ENCODE results near the gene MYH9.
"Not testable (repeated sequence)": the region's sequence is repeated elsewhere in the genome, so short reads cannot be mapped to it uniquely, and the experiment has no call there.

The MYH9 gene

GRCh38 chr22:36387959-36388726, at the start of gene MYH9:
Gene MYH9, minus strand, starts transcription at chr22:36387967. Its CDS starts 38,731 bp downstream, at chr22:36349236.
- peak; percentile 99 for FAIRE-seq
- peak; percentile 94 for DNase-seq (ENCODE audit: extremely low spot score, insufficient read length, low read depth)

GRCh38 chr22:36435516-36436415, 48.0 kb upstream of the MYH9 start:
- DNase-seq (ENCODE audit: extremely low spot score, insufficient read length, low read depth) (no peak), FAIRE-seq (peak; percentile 87)

GRCh38 chr22:36433318-36434231, 45.8 kb upstream of the MYH9 start:
- DNase-seq (ENCODE audit: extremely low spot score, insufficient read length, low read depth) (no peak), FAIRE-seq (no peak)

GRCh38 chr22:36432592-36433317, 45.0 kb upstream of the MYH9 start:
- DNase-seq (ENCODE audit: extremely low spot score, insufficient read length, low read depth) (no peak), FAIRE-seq (no peak)

GRCh38 chr22:36431977-36432376, 44.2 kb upstream of the MYH9 start:
- FAIRE-seq, result no peak
- no peak for DNase-seq (ENCODE audit: extremely low spot score, insufficient read length, low read depth)

GRCh38 chr22:36430863-36431262, 43.1 kb upstream of the MYH9 start:
- FAIRE-seq (no peak), DNase-seq (ENCODE audit: extremely low spot score, insufficient read length, low read depth) (no peak)

- FAIRE-seq; DNase-seq (ENCODE audit: extremely low spot score, insufficient read length, low read depth): not testable (repeated sequence)
These were observed 40.2 kb upstream of the MYH9 start for GRCh38 chr22:36427952-36428351.

GRCh38 chr22:36425977-36426523, 38.3 kb upstream of the MYH9 start:
- no peak for FAIRE-seq
- DNase-seq (ENCODE audit: extremely low spot score, insufficient read length, low read depth), result no peak

- FAIRE-seq (no peak), DNase-seq (ENCODE audit: extremely low spot score, insufficient read length, low read depth) (no peak)
These were observed 37.3 kb upstream of the MYH9 start for GRCh38 chr22:36424901-36425579.

GRCh38 chr22:36424466-36424865, 36.7 kb upstream of the MYH9 start:
- not testable (repeated sequence) for FAIRE-seq; DNase-seq (ENCODE audit: extremely low spot score, insufficient read length, low read depth)

- no peak for FAIRE-seq
- DNase-seq (ENCODE audit: extremely low spot score, insufficient read length, low read depth), result no peak
These were observed 36.0 kb upstream of the MYH9 start for GRCh38 chr22:36423461-36424404.

- FAIRE-seq, result no peak
- no peak for DNase-seq (ENCODE audit: extremely low spot score, insufficient read length, low read depth)
These were observed 34.7 kb upstream of the MYH9 start for GRCh38 chr22:36422287-36423014.

GRCh38 chr22:36419912-36420882, 32.4 kb upstream of the MYH9 start:
- no peak for FAIRE-seq
- no peak for DNase-seq (ENCODE audit: extremely low spot score, insufficient read length, low read depth)

- DNase-seq (ENCODE audit: extremely low spot score, insufficient read length, low read depth) (no peak), FAIRE-seq (peak; percentile 84)
These were observed 31.6 kb upstream of the MYH9 start for GRCh38 chr22:36419177-36419911.

GRCh38 chr22:36417281-36417686, 29.5 kb upstream of the MYH9 start:
- DNase-seq (ENCODE audit: extremely low spot score, insufficient read length, low read depth) (no peak), FAIRE-seq (no peak)
